Smooth muscle cell (in vitro differentiated cells): ENCODE data around the gene EEF2. TPM values are rescaled to one million over a fixed set of nuclear protein-coding genes. Genes with fewer than 3 reads are reported as not detected.

Source experiments
- DNase-seq: peaks from one replicate; lab custom pipeline; 2025; ENCODE audit not compliant: unreplicated experiment; lab: John Stamatoyannopoulos, UW
- H2AFZ ChIP-seq: fragments of 200-600 bp; sonication (generic); 2 replicates; pipeline ENCODE4 v1.6.0; 2016; ENCODE audit warnings: antibody characterized with exemption, low read depth, mild to moderate bottlenecking
- H3F3A ChIP-seq: fragments of 200-600 bp; sonication (generic); 2 replicates; pipeline ENCODE4 v1.6.0; 2017; ENCODE audit warnings: antibody characterized with exemption, low read depth
- H3K27ac ChIP-seq: fragments of 200-600 bp; sonication (generic); 2 replicates; pipeline ENCODE4 v1.5.1; 2016; ENCODE audit warnings: low read depth, mild to moderate bottlenecking
- H3K27me3 ChIP-seq: fragments of 200-600 bp; sonication (generic); 2 replicates; pipeline ENCODE4 v1.6.1; 2016; ENCODE audit warnings: low read depth, mild to moderate bottlenecking
- H3K36me3 ChIP-seq: fragments of 200-600 bp; sonication (generic); 2 replicates; pipeline ENCODE4 v1.5.1; 2016; ENCODE audit warnings: low read depth
- H3K4me1 ChIP-seq: fragments of 200-600 bp; sonication (generic); 2 replicates; pipeline ENCODE4 v1.5.1; 2016; ENCODE audit warnings: low read depth
- H3K4me2 ChIP-seq: fragments of 200-600 bp; sonication (generic); 2 replicates; pipeline ENCODE4 v1.6.0; 2016; ENCODE audit warnings: mild to moderate bottlenecking
- H3K4me3 ChIP-seq: fragments of 200-600 bp; sonication (generic); 2 replicates; pipeline ENCODE4 v1.5.1; 2016; ENCODE audit warnings: mild to moderate bottlenecking
- H3K79me2 ChIP-seq: fragments of 200-600 bp; sonication (generic); 2 replicates; pipeline ENCODE4 v1.6.0; 2016; ENCODE audit warnings: low read depth, mild to moderate bottlenecking
- H3K9ac ChIP-seq: fragments of 200-600 bp; sonication (generic); 2 replicates; pipeline ENCODE4 v1.6.0; 2016; ENCODE audit warnings: low read depth
- H3K9me3 ChIP-seq: fragments of 200-600 bp; sonication (generic); replicated peaks from 2 replicates; pipeline ENCODE4 v1.5.1; 2016; ENCODE audit warnings: low read depth
- H4K20me1 ChIP-seq: fragments of 200-600 bp; sonication (generic); 2 replicates; pipeline ENCODE4 v1.6.0; 2016; ENCODE audit warnings: low read depth
- CTCF ChIP-seq: fragments of 200-600 bp; sonication (generic); IDR thresholded peaks from 2 replicates; pipeline ENCODE4 v1.5.1; 2017; ENCODE audit warnings: borderline replicate concordance, mild to moderate bottlenecking, antibody characterized with exemption; ENCODE audit not compliant: insufficient read depth, poor library complexity, severe bottlenecking
- WGBS: methylation state at CpG from one replicate; pipeline ENCODE4 v1.1.7; 2016; ENCODE audit warnings: low lambda C conversion rate; 5-methylcytosine and 5-hydroxymethylcytosine counted together
- polyA plus RNA-seq: library from polyadenylated mRNA; unstranded; fragments of >200 nt; fragmentation: Nextera tagmentation; extraction: Ambion mirVana; gene quantifications from 2 replicates; pipeline ENCODE4 v1.2.1, GENCODE V29; 2016
- total RNA-seq: library from RNA; depleted of rRNA; stranded (reverse); fragments of >200 nt; gene quantifications from 2 replicates; pipeline ENCODE4 v1.2.3, GENCODE V29; 2014

The EEF2 gene
- total and polyA plus RNA-seq, 2 experiments from 2014 or later = 365 to 903 TPM

GRCh38 chr19:3990815-3991117, 5.5 kb upstream of the EEF2 start:
- Histone ChIP-seq H3K27ac (no peak overlapping the region), H3K4me2 (no peak overlapping the region), H3K9ac (no peak overlapping the region), H2AFZ (peak overlapping the region; percentile 3), H3K4me3 (no peak overlapping the region), H4K20me1 (no peaks in the 10 kb centered on the region), H3K4me1 (peaks cover 10% of the 10 kb centered on the region), H3F3A (peaks cover 5% of the 10 kb centered on the region), H3K27me3 (no peaks in the 10 kb centered on the region), H3K9me3 (no peaks in the 10 kb centered on the region), H3K79me2 (no peaks in the 10 kb centered on the region), H3K36me3 (no peaks in the 10 kb centered on the region)
- no peak for DNase-seq
- TF ChIP-seq CTCF = no peak
- WGBS = 81% methylated on average over 3 of the region's 3 CpGs

- H3F3A ChIP-seq = peaks cover 16% of the 10 kb centered on the region
- no peak overlapping the region for H3K9ac ChIP-seq
- H3K4me2 ChIP-seq = peak overlapping the region; percentile 99
- H3K9me3 ChIP-seq = no peaks in the 10 kb centered on the region
- peak; percentile 39 for DNase-seq
- peaks cover 25% of the 10 kb centered on the region for H3K79me2 ChIP-seq
- peak overlapping the region; percentile 66 for H2AFZ ChIP-seq
- WGBS = 12% methylated on average over 29 of the region's 30 CpGs
- H3K27ac ChIP-seq = no peak overlapping the region
- H3K4me3 ChIP-seq = peak overlapping the region; percentile 100
- TF ChIP-seq CTCF = peak; percentile 68
- peaks cover 28% of the 10 kb centered on the region for H3K4me1 ChIP-seq
- H3K36me3 ChIP-seq = no peaks in the 10 kb centered on the region
- no peaks in the 10 kb centered on the region for H3K27me3 ChIP-seq
- peaks cover 24% of the 10 kb centered on the region for H4K20me1 ChIP-seq
These were observed 2.5 kb upstream of the EEF2 start for GRCh38 chr19:3987619-3988371.

GRCh38 chr19:3986260-3987041, 1.2 kb upstream of the EEF2 start:
- Histone ChIP-seq H3K4me2 (peak overlapping the region; percentile 99), H3K36me3 (no peaks in the 10 kb centered on the region), H3K4me3 (peak overlapping the region; percentile 100), H3K27ac (no peak overlapping the region), H3K27me3 (no peaks in the 10 kb centered on the region), H4K20me1 (peaks cover 38% of the 10 kb centered on the region), H3K9ac (no peak overlapping the region), H3F3A (peaks cover 28% of the 10 kb centered on the region), H2AFZ (peak overlapping the region; percentile 64), H3K9me3 (no peaks in the 10 kb centered on the region), H3K79me2 (peaks cover 38% of the 10 kb centered on the region), H3K4me1 (peaks cover 28% of the 10 kb centered on the region)
- no peak for DNase-seq
- 8% methylated on average over 21 of the region's 21 CpGs for WGBS
- TF ChIP-seq CTCF = peak; percentile 47
